NCI-H526 treated with DMSO at 0.1 percent for 48 hours (cell line): ENCODE measurements around the gene ACAP2.
A peak's percentile ranks its signal among the peaks of the same experiment; 100 is the strongest.
"Not testable (repeated sequence)": the region's sequence is repeated elsewhere in the genome, so short reads cannot be mapped to it uniquely, and the experiment has no call there.

Experiments
- DNase-seq: peaks from one replicate; lab custom pipeline; 2025; lab: John Stamatoyannopoulos, UW

ACAP2 gene

DNA sequence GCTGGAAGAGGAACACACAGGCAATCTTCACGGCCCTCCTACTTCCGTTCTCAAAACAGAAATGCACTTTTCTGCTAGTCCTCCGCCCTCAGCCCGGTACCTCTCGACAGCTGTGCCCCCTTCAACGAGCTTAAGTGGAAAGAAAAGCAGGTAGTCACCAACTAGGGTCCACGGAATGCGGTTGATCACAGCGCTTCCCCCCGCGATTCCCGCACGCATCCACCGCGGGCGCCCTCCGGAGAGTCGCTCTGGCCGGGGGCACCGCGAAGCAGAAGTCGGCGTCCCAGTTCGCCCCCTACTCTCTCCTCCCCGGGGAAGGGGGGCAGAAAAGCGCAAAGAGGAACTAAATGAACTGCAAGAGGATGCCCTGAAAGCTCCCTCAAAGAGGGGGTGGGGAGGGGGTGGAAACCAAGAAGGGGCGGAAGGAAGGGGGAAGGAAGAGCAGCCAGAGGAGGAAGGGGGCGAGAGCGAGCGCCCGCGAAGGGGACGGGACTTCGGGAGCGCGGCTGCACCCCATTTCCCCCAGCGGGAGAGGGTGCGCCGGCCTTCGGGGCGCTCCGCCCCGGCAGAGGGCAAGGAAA is 738 bp downstream of the ACAP2 start:
- DNase-seq: no peak

DNA sequence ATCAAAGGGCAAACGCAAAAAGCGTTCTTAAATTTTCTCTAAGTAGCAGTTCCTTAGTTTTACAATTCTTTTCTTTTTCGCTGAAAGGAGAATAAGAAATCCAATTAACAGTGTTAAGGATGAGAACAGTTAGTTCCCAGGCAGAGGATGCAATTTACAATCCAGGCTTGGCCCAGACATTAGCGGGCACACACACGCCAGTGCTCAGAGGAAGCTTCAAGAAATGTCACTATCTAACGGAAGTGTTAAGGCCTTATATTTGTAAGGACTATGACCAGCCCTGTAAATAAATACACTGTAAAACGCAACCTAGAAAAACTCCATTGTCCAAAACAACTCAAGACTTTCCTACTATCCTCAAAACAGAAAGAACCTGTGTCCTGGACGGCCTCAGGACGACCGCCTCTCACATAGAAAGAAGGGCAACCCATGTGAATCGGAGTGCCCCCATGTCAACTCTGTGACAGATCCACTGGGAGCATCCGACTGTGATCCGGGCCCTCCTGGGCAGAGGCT is 1.3 kb downstream of the ACAP2 start:
- DNase-seq: peak; percentile 67

DNA sequence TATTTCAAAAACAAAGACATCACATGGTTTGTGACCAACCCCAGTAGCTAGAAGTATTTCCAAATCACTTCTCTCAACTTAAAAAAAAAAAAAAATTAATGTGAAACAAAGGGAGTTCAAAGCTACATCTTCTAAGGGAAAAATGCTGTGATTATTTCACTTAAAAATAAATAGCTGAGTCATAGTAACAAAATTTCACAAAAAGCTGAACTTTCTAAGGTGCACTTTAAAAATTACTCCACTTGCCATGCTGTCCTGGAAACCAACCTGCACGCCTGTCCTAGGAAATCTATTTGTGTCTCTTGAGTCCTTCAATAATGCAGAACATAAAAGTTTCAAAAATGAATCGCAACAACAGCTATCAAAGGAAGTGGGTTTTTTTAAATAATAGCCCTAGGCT is 1.8 kb downstream of the ACAP2 start:
- DNase-seq: no peak

DNA sequence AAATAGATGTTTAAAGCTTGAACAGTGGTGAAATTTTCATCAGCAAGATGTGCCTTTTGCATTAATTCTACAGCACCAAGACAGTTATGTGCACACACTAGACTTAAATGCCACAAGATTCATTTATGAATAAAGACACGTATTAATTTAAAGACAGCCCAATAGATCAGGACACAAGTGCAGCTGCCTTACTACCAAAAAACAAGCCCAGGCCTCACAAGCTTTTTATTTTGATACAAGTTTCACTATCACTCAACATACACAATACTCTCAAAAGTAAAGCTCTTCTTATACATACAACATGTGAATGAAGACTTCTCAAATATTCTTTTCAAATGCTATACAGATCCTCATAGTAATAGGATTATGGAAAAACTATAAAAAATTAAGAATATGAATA is 2.4 kb downstream of the ACAP2 start:
- DNase-seq: no peak

DNA sequence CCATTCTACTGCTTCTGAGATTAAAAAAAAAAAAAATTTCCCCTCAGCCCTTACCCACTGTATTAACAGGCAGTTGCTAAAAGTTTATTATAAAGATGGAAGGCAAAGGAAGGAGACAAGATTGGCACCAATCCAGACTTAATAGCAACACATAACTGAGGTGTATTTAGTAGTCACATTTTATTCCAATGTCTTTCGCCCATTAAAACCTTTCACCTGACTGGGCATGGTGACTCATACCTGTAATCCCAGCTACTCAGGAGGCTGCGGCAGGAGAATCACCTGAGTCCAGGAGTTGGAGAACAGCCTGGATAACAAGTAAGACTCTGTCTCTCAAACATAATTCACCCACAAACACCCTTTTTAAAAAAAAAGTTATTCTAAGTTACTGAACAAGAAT is 4.4 kb downstream of the ACAP2 start:
- no peak for DNase-seq

DNA sequence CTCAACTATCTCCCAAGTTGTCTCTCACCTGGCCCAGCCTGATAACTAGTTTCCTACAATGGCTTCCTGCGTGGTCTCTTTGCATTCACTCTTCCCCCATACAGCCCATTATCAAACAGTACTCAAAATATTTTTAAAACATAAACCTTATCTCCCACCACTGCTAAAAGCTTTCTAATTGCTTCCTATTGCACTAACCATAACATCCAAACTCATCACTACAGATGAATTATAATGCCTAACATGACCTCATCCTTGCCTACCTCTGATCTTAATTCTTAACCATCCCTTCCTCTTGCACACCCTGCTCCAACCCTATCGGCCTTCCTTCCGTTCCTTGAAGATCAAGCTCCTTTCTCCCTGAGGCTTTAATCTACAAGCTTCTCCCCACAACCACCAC is 17.0 kb downstream of the ACAP2 start:
- no peak for DNase-seq

DNA sequence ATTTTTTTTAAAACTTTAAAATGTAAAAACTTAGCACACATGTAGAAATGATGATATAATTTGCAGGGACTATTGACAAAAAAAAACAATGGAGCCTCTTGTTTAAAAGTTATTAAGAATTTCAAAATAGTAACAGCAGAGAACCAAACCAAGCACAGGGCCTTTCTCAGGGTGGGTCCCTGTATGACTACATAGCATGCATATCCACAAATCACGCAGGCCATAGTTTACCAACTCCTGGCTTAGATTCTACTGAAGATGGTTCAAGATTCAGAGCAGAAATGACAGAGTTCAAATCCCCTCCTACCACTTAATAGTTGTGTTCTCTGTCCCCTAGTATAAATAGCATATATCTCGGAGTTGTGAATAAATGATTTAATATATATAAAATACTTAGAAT is 19.0 kb downstream of the ACAP2 start:
- DNase-seq: no peak

DNA sequence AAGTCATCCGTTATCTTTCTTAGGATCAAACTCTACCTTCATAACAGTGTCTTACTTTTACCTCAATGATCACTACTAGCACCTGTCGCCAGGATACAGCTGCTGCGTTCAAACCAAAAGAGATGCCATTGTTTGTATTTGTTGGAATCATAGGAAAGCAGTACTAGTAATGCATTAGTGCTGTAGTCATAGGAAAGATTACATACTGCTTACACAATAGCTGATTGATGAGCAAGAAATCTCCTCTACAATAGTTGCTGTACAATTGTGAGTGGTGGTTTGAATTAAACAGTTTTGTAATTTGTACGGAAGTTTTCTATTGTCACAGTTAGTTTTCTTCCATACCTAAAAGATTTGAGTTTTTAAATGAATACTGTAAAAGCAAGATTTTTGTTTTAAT is 21.4 kb downstream of the ACAP2 start:
- no peak for DNase-seq

DNA sequence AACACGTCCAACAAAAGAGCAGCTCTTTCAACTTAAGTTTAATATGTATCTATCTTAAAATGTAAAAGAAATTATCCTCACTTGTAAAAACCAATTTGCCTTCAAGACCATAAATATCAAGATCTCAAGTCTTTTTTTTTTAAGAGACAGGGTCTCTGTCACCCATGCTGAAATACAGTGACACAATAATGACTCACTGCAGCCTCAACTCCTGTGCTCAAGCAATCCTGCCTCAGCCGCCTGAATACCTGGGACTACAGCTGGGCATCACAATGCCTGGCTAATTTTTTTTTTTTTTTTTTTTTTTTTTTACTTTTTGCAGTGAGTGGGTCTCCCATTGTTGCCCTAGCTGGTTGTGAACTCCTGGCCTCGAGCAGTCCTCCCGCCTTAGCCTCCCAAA is 26.0 kb downstream of the ACAP2 start:
- DNase-seq: no peak

DNA sequence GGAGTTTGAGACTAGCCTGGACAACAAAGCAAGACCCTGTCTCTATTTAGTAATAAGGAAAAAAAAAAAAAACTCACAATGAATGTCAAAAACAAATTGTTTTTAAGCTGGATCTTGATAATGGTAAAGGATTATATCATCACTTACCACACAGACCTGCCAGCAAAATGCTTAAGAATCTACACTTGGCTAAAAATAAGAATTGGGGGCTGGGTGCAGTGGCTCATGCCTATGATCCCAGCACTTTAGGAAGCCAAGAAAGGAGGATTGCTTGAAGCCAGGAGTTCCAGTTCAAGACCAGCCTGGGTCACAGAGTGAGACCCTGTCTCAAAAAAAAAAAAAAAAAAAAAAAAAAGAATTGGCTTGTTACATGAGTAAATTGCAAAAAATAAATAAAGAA is 31.0 kb downstream of the ACAP2 start:
- DNase-seq: no peak

DNA sequence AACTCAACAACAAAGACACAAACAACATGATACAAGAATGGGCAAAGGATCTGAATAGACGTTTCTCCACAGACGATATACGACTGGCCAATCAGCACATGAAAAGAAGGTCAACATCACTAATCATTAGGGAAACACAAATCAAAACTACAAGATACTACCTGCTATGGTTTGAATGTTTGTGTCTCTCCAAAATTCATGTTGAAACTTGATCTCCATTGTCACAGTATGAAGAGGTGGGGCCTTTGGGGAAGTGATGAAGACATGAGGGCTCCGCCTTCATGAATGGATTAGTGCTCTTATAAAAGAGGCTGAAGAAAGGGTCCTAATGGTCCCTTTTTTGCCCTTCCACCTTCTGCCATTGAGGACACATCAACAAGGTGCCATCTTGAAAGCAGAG is 32.3 kb downstream of the ACAP2 start:
- DNase-seq: no peak

DNA sequence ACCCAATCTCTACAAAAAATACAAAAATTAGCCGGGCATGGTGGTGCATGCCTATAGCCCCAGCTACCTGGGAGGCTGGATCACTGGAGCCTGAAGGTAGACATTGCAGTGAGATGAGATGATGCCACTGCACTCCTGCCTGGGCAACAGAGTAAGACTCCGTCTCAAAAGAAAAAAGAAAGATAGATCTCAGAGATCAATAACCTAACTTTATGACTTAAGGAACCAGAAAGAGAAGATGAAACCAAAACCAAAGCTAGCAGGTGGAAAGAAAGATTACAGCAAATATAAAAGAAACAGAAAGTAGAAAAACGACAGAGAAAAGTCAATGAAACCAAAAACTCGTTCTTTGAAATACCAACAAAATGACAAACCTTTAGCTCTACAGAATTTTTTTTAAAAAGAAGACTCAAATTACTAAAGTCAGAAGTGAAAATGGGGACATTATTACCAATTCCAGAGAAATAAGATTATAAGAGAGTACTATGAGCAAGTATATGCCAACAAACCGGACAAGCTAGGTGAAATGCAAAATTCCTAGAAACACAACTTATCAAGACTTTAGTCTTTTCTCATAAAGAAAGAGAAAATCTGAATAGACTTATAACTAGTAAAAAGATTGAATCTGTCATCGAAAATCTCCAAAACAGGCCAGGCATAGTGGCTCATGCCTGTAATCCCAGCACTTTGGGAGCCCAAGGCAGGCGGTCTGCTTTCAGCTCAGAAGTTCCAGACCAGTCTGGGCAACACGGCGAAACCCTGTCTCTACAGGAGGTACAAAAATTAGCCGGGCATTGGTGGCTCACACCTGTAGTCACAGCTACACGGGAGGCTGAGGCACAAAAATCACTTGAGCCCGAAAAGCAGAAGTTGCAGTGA is 35.0 kb downstream of the ACAP2 start:
- no peak for DNase-seq

DNA sequence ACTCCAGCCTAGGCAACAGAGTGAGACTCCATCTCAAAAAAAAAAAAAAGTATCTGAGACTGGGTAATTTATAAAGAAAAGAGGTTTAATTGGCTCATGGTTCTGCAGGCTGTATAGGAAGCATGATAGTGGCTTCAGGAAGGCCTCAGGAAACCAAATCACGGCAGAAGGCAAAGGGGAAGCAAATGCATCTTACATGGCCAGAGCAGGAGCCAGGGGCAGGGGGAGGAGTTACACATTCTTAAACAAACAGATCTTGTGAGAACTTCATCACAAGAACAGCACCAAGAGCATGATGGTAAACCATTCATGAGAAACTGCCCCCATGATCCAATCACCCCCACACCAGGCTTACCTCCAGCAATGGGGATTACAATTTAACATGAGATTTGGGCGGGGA is 37.2 kb downstream of the ACAP2 start:
- DNase-seq: no peak

DNA sequence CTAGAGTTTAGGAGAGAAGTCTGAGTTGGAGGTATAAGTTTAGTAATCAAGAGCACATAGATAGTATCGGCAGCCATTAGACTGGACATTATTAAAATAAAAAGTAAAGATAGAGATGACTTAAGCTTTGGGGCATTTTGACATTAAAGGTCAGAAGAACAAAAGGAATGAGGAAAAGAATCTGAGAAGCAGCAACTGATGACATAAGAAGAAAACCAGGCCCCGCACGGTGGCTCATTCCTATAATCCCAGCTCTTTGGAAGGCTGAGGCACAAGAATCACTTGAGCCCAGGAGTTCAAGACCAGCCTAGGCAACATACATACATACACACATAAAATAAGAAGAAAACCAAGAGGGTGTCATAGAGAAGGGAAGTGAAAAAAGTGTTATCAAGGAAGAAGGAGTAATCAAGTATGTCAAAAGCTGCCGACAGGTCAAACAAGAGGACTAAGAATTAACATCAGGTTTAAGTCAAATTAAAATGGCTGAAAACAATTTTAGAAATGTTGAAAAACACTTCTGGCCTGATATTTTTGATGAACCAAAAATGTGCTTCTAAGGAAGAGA is 38.9 kb downstream of the ACAP2 start:
- DNase-seq: no peak

DNA sequence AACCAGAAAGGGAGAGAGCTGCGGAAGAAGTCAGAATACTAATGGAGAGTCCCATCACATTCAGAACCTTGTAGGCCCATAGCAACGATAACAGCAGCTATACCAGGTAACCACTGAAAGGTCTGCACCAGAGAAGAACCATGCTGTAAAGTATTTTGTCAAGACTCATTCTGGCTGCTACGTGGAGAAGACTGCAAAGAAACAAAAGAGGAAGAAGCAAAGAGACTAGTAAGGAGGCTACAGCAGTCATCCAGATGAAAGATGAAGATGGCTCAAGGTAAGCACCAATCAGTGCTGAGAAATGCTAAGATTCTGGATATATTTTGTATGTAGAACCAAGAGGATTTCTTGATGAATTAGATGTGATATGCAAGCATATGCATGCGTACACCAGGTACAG is 39.6 kb downstream of the ACAP2 start:
- DNase-seq: no peak

DNA sequence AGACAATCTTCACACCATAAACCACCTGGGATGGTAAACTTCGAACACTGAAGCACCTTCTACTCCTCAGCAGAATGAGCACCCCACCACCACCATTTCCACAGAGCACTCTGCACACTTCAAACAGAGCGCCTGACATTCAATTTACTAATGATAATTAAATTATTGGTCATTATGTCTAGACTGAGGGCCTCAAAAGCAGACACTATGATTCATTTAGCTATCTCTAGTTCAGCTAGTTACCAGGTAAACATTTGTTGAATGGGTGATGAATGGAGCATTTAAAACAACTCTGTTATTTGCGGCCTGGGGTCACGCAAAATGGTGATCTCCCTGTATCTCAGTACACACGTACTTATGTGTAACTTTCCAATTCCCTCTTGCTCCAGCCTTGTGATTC is 40.9 kb downstream of the ACAP2 start:
- DNase-seq: no peak

DNA sequence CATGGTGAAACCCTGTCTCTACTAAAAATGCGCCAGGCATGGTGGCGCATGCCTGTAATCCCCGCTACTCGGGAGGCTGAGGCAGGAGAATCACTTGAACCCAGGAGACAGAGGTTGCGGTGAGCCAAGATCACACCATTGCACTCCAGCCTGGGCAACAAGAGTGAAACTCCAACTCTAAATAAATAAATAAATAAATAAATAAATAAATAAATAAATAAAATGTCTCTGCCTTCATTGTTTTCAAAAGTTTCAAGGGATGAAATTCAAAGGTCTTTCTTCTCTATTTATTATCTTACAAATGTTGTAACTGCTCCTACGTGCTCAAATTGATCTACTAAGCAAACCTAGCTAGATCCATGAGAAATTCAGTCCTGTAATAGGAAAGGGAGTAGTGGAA is 44.4 kb downstream of the ACAP2 start:
- not testable (repeated sequence) for DNase-seq

DNA sequence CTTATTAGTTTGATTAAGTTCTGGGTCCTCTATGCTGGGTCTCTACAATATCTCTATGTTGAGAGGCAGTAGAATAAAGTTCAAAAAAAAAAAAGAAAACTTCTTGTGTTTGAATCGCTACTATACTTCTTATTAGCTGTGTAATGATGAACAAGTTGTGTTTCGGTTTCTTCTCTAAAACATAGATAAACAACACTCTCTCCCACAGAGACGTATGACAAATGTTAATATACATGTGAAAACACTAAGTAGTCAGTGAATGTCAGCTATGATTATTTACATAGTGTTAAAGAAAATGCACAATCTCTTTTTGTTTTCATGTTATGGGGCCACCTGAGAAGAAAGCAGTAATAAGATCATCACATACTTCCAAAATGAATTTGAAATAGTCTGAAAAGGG is 45.3 kb downstream of the ACAP2 start:
- no peak for DNase-seq

DNA sequence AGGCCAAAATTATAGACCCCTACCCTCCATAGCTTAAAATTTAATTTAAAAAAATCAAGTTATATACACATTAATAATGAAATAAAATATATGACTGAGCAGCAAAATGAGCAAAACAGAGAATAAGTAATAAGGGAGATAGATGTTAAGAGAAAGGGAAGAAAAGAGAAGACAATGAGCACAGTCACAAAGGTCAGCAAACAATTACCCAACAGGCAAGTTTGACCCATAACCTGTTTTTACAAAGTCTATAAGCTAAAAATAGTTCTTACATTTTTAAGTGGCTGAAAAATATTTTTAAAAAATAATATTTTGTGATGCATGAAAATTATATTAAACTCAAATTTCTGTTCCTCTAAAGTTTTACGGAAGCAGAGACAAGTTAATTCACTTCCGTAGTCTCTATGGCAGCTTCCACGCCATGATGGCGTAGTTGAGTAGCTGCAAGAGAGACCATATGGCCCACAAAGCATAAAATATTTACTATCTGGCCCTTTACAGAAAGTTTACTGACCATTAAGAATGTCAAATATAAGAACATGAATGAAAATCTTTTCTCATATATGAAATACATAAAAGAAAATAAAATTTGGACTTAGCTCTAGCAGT is 47.5 kb downstream of the ACAP2 start:
- no peak for DNase-seq

DNA sequence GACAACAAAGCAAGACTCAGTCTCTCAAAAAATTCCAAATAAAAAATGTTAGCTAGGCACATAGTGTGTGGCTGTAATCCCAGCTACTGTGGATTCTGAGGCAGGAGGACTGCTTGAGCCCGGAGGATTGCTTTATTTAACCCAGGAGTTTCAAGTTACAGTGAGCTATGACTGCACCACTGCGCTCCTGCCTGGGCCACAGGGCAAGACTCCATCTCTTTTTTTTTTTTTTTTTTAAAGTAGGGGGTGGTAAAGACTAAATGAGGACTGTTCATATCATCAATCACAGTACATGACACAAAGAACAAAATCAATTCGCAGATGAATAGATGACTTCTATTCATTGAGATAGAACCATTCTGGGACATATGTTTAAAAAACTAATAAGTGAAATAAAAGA is 48.1 kb downstream of the ACAP2 start:
- no peak for DNase-seq

DNA sequence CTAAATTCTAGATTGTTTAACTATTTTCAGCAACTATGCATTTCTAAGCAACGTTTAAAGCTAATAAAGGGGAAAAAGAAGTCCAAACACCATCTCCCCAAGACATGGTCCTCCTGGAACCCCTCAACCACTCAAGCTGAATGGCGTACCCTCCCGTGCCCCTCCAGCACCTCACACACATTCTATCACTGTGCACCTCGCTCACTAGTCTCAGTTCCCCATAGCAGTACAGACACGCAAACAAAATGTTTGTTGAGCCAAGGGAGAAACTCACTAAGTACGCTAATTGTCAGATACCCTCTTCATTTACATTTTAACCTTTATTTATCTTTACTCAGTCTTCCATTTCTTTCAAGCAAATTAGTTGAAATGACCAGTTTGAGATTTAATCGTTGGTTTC is 48.8 kb downstream of the ACAP2 start:
- no peak for DNase-seq

DNA sequence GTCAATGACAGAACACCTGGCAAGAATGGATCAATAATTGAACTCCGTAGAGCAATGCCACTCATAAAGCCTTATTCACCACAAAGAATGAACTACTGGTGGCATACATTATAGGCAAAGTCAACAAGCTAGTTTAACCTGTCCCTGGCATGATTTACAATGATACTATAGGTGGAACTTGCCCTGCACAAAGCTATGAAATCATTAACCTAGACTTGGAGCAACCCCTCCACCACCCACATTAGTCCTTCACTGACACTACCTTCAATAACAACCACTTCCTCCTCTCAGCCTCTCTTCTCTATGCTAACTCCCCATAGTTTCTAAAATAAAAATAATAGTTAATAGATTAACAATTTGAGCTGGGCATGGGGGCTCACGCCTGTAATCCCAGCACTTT is 54.4 kb downstream of the ACAP2 start:
- no peak for DNase-seq

DNA sequence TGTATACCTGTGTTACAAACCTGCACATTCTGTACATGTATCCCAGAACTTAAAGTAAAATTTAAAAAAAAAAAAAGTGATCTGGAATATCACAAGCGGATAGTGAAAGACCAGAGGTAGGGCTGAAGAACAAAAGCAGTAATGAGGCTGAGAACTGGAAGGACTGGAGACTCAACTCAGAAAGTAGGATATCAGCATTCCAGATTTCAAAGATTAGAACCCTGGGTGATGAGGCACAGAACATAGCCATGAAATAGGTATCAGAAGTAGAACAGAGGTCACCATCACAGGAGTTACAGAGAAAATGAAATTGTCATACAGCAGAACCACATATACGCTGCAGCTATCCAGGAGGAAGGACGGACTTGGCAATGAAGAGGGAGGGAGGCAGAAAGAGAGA is 56.1 kb downstream of the ACAP2 start:
- DNase-seq: no peak
